ENCODE results near the gene ZBTB21.

Gene ZBTB21

DNA sequence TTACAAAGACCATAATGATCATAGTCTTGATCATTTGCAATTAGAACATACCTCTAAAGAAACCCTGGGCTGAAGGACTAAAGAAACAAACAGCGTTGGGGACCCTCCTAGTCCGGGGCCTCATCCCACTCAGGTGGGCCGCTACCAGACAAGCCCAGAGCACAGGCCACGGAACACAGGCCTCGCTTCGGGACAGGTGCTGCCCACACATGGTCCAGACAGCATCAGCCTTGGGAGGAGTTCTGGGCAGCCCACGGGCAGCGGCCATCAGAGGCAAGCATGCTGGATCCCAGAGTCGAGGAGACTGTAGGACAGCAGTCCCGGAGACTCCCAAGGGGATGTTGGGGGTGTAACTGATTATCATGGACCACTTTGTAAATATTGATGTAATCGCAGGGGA lies 61.3 kb downstream of the ZBTB21 start:
- no peak for DNase-seq

GRCh38 chr21:41948078-41948895 lies 61.9 kb downstream of the ZBTB21 start:
- DNase-seq: no peak

GRCh38 chr21:41945982-41946381 lies 64.2 kb downstream of the ZBTB21 start:
- no peak for DNase-seq

GRCh38 chr21:41943851-41944250 lies 66.3 kb downstream of the ZBTB21 start:
- no peak for DNase-seq

DNA sequence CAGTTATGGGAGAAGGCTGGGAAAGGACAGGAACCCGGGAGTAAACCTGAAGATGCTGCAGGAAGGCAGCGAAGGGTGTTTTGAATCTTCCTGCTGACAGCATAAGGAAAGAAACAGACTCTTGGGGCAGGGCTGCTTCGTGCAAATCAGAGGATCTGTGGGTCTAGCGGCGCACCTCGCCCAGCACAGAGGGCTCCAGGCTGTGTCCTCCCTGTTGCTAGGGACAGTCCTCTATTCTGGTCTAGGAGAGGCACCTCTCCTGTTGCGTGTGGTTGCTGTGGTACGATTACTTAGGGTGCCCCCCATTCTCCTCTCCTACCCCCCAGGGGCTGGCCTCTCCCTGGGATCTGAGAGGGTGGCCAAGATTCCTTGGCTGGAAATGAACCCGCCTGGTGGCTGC lies 67.7 kb downstream of the ZBTB21 start:
- DNase-seq: no peak

- no peak for DNase-seq
Measured at GRCh38 chr21:41941941-41942340, 68.2 kb downstream of the ZBTB21 start.

DNA sequence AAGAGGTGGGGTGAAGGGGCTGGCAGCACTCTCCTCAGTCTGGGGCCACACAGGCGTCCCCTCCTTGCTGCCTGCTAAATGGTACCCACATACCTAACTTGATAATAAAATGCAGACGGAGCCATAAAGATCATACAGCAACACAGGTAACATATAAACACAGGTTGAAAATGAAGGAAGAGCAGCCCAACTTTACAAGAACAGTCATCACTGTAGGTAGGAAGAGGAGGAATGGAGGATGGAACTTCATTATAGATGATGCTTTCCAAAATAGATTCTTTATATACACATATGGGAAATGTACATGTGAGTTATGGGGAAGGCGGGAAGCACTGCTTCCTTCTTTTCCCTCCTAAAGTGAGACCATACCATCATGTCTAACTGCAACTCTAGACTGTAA lies 69.7 kb downstream of the ZBTB21 start:
- no peak for DNase-seq

GRCh38 chr21:41939391-41939790 lies 70.8 kb downstream of the ZBTB21 start:
- no peak for DNase-seq
